SK-N-SH (cell line): Measurements from ENCODE around the gene ASXL3. TPM values are rescaled to one million over a fixed set of nuclear protein-coding genes. Genes with fewer than 3 reads are reported as not detected.

ENCODE experiments used
- CTCF ChIA-PET: fragments of 300-600, 350-600 bp; formaldehyde crosslinking; extraction: SDS; loops from one replicate; lab custom pipeline; 2021; lab: Yijun Ruan, JAX
- POLR2A ChIA-PET: fragments of 350-600 bp; sonication (Branson Sonifier 250); formaldehyde crosslinking; extraction: SDS; loops from one replicate; lab custom pipeline; 2020; ENCODE audit warnings: antibody characterized with exemption, inconsistent platforms; lab: Yijun Ruan, JAX
- DNase-seq: peaks from one replicate; pipeline ENCODE4 v3.0.0; 2012
- H2AFZ ChIP-seq: fragments of 200-600 bp; sonication (generic); 2 replicates; pipeline ENCODE4 v1.8.1; 2016; ENCODE audit warnings: antibody characterized with exemption, mild to moderate bottlenecking, low read depth
- H3F3A ChIP-seq: fragments of 200-600 bp; sonication (generic); replicated peaks from 2 replicates; pipeline ENCODE3; 2016; ENCODE audit warnings: antibody characterized with exemption, mild to moderate bottlenecking; ENCODE audit not compliant: insufficient read depth
- H3K27ac ChIP-seq, 2 experiments: fragments of 200-500 bp in 1 of 2; fragments of 200-600 bp in 1 of 2; sonication (Bioruptor generic) in 1 of 2; sonication (generic), shearing (Covaris generic) in 1 of 2; 2 replicates each; pipeline versions ENCODE4 v1.5.1 to v1.6.1; 2014 to 2016; ENCODE audit warnings: low read depth in 2 of 2, inconsistent platforms in 1 of 2, low read length in 1 of 2, mild to moderate bottlenecking in 1 of 2, mixed read lengths in 1 of 2
- H3K27me3 ChIP-seq: fragments of 200-600 bp; sonication (generic), shearing (Covaris generic); 2 replicates; pipeline ENCODE4 v1.6.1; 2016; ENCODE audit warnings: mixed run types; ENCODE audit not compliant: insufficient read depth
- H3K36me3 ChIP-seq, 2 experiments: fragments of 200-500 bp in 1 of 2; fragments of 200-600 bp in 1 of 2; sonication (Bioruptor generic) in 1 of 2; sonication (generic) in 1 of 2; replicated peaks in 1 of 2; 2 replicates each; pipeline versions ENCODE3 to v1.5.1; 2014 to 2016; ENCODE audit warnings: low read length in 1 of 2, mild to moderate bottlenecking in 1 of 2; ENCODE audit not compliant: insufficient read depth in 2 of 2, control insufficient read depth in 1 of 2
- H3K4me1 ChIP-seq, 2 experiments: fragments of 200-500 bp in 1 of 2; fragments of 200-600 bp in 1 of 2; sonication (Bioruptor generic) in 1 of 2; sonication (generic), shearing (Covaris generic) in 1 of 2; 2 replicates each; pipeline versions ENCODE4 v1.5.1 to v1.6.1; 2014 to 2016; ENCODE audit warnings: low read depth in 1 of 2, low read length in 1 of 2, mixed run types in 1 of 2; ENCODE audit not compliant: insufficient read depth in 2 of 2, control insufficient read depth in 1 of 2
- H3K4me2 ChIP-seq: fragments of 200-600 bp; sonication (generic), shearing (Covaris generic); 2 replicates; pipeline ENCODE4 v1.6.1; 2017; ENCODE audit warnings: mixed run types
- H3K4me3 ChIP-seq, 2 experiments: fragments of 200-500 bp in 1 of 2; fragments of 200-600 bp in 1 of 2; sonication (Bioruptor generic) in 1 of 2; sonication (generic), shearing (Covaris generic) in 1 of 2; 2 replicates each; pipeline versions ENCODE4 v1.5.1 to v1.8.1; 2014 to 2016; ENCODE audit warnings: low read depth in 2 of 2, inconsistent platforms in 1 of 2, low read length in 1 of 2, mild to moderate bottlenecking in 1 of 2, mixed read lengths in 1 of 2, moderate library complexity in 1 of 2
- H3K79me2 ChIP-seq: fragments of 200-600 bp; sonication (generic); 2 replicates; pipeline ENCODE4 v1.8.1; 2017; ENCODE audit warnings: mild to moderate bottlenecking; ENCODE audit not compliant: insufficient read depth
- H3K9ac ChIP-seq: fragments of 200-600 bp; sonication (generic); 2 replicates; pipeline ENCODE4 v1.6.1; 2017; ENCODE audit warnings: mixed run types
- H3K9me2 ChIP-seq: fragments of 200-600 bp; sonication (generic); 2 replicates; pipeline ENCODE4 v1.6.1; 2017; ENCODE audit warnings: mixed run types
- H3K9me3 ChIP-seq: fragments of 200-600 bp; sonication (generic); 2 replicates; pipeline ENCODE4 v1.6.1; 2017; ENCODE audit warnings: mixed run types, mild to moderate bottlenecking, moderate library complexity
- H4K20me1 ChIP-seq: fragments of 200-600 bp; sonication (generic); 2 replicates; pipeline ENCODE4 v1.6.1; 2017; ENCODE audit warnings: mild to moderate bottlenecking, mixed run types; ENCODE audit not compliant: insufficient read depth
- ELF1 ChIP-seq: IDR thresholded peaks from 2 replicates; pipeline ENCODE4 v1.4.0; 2012
- EP300 ChIP-seq, 2 experiments: IDR thresholded peaks; 2 replicates each; pipeline versions ENCODE4 v1.4.0 to v1.6.1; 2012; ENCODE audit warnings: borderline replicate concordance in 1 of 2, low read depth in 1 of 2, low read length in 1 of 2
- FOSL2 ChIP-seq: IDR thresholded peaks from 2 replicates; pipeline ENCODE4 v1.4.0; 2012; ENCODE audit warnings: low read depth, mild to moderate bottlenecking, moderate library complexity, borderline replicate concordance
- FOXJ3 ChIP-seq: sonication (generic); formaldehyde crosslinking; IDR thresholded peaks from 2 replicates; pipeline ENCODE4 v1.5.1; 2020; ENCODE audit warnings: mild to moderate bottlenecking, missing genetic modification reagents
- FOXM1 ChIP-seq: IDR thresholded peaks from 2 replicates; pipeline ENCODE4 v1.4.0; 2012; ENCODE audit warnings: low read depth, mild to moderate bottlenecking
- GATA2 ChIP-seq: sonication (generic); formaldehyde crosslinking; IDR thresholded peaks from 2 replicates; pipeline ENCODE4 v1.5.0; 2020; ENCODE audit warnings: mild to moderate bottlenecking, missing genetic modification reagents
- IRF3 ChIP-seq: fragments of 150-350 bp; IDR thresholded peaks from 2 replicates; pipeline ENCODE4 v1.6.1; 2016; ENCODE audit warnings: mild to moderate bottlenecking, low read depth, low read length
- MAX ChIP-seq: IDR thresholded peaks from 2 replicates; pipeline ENCODE4 v1.4.0; 2012; ENCODE audit warnings: low read depth
- MXI1 ChIP-seq: IDR thresholded peaks from 2 replicates; pipeline ENCODE4 v1.6.1; 2012; ENCODE audit warnings: mild to moderate bottlenecking, low read depth, low read length, improper control_type of control experiment
- NRF1 ChIP-seq: IDR thresholded peaks from 2 replicates; pipeline ENCODE4 v1.6.1; 2012; ENCODE audit warnings: low read depth, mild to moderate bottlenecking, low read length
- PBX3 ChIP-seq: IDR thresholded peaks from 2 replicates; pipeline ENCODE4; 2012
- POLR2AphosphoS5 ChIP-seq: IDR thresholded peaks from 2 replicates; pipeline ENCODE4 v1.6.1; 2012; ENCODE audit warnings: low read depth, low read length
- RAD21 ChIP-seq: IDR thresholded peaks from 2 replicates; pipeline ENCODE4 v1.6.1; 2012; ENCODE audit warnings: mild to moderate bottlenecking, low read length
- RCOR1 ChIP-seq: fragments of 150-350 bp; IDR thresholded peaks from 2 replicates; pipeline ENCODE4 v1.6.1; 2017; ENCODE audit warnings: antibody characterized with exemption, low read length
- REST ChIP-seq: IDR thresholded peaks from 2 replicates; pipeline ENCODE4 v1.6.1; 2012; ENCODE audit warnings: mild to moderate bottlenecking, low read depth, low read length, moderate library complexity
- SIN3A ChIP-seq: IDR thresholded peaks from 2 replicates; pipeline ENCODE4 v1.6.1; 2012; ENCODE audit warnings: low read depth, mild to moderate bottlenecking, low read length, moderate library complexity, borderline replicate concordance
- SMC3 ChIP-seq: IDR thresholded peaks from 2 replicates; pipeline ENCODE4 v1.6.1; 2012; ENCODE audit warnings: low read depth, low read length, improper control_type of control experiment
- TEAD4 ChIP-seq: IDR thresholded peaks from 2 replicates; pipeline ENCODE4 v1.4.0; 2012; ENCODE audit warnings: mild to moderate bottlenecking, borderline replicate concordance; ENCODE audit not compliant: insufficient read depth
- ZBTB33 ChIP-seq: IDR thresholded peaks from 2 replicates; pipeline ENCODE4 v1.4.0; 2012; ENCODE audit warnings: low read depth, borderline replicate concordance
- WGBS: methylation state at CpG from one replicate; pipeline ENCODE4 v1.1.6; 2017; ENCODE audit warnings: low lambda C conversion rate; 5-methylcytosine and 5-hydroxymethylcytosine counted together
- polyA plus RNA-seq, 3 experiments: library from polyadenylated mRNA; depleted of rRNA; stranded (reverse); fragments of >200 nt; gene quantifications; 2 replicates each; pipeline ENCODE4 v1.2.3, GENCODE V29; 2012

ASXL3 gene
- polyA plus RNA-seq, 1 of the 3 experiments (the other 2 are of a cell fraction): not detected

GRCh38 chr18:33716061-33716683, 138.2 kb downstream of the ASXL3 start:
- ChIA-PET POLR2A (no interaction called here), CTCF (no interaction called here)
- Histone ChIP-seq H2AFZ (no peak overlapping the region), H3K9me2 (no peaks in the 10 kb centered on the region), H3K4me3 (no peak overlapping the region), H3K27ac (no peak overlapping the region), H3K36me3 (no peaks in the 10 kb centered on the region), H3K4me1 (peaks cover 0 to 6% of the 10 kb centered on the region in 2 experiments; a peak in 2 of 4 replicates), H3K4me2 (no peak overlapping the region), H3K9me3 (no peaks in the 10 kb centered on the region), H3K79me2 (no peaks in the 10 kb centered on the region), H4K20me1 (no peaks in the 10 kb centered on the region), H3K9ac (no peak overlapping the region), H3F3A (no peaks in the 10 kb centered on the region), H3K27me3 (no peaks in the 10 kb centered on the region)
- TF ChIP-seq ELF1 (no peak), ZBTB33 (no peak), IRF3 (no peak), REST (no peak), SMC3 (no peak), MAX (no peak), RCOR1 (no peak), POLR2AphosphoS5 (no peak), GATA2 (no peak), PBX3 (no peak), TEAD4 (no peak), SIN3A (no peak), EP300 (IDR thresholded peaks at IDR 0.05; ENCODE audit: borderline replicate concordance in 1 of 2, low read depth in 1 of 2, low read length in 1 of 2) (no peak), MXI1 (no peak), FOSL2 (no peak), FOXJ3 (CRISPR knock-in tag) (no peak), NRF1 (no peak), RAD21 (no peak), FOXM1 (no peak)
- 39% methylated on average over 4 of the region's 4 CpGs for WGBS
- no peak for DNase-seq
